GM19240 (cell line): ENCODE results near the gene CADPS.

ENCODE experiments used
- DNase-seq: peaks from one replicate; pipeline ENCODE4 v3.0.0; 2011; ENCODE audit warnings: low spot score; ENCODE audit not compliant: insufficient read length

Gene CADPS

DNA sequence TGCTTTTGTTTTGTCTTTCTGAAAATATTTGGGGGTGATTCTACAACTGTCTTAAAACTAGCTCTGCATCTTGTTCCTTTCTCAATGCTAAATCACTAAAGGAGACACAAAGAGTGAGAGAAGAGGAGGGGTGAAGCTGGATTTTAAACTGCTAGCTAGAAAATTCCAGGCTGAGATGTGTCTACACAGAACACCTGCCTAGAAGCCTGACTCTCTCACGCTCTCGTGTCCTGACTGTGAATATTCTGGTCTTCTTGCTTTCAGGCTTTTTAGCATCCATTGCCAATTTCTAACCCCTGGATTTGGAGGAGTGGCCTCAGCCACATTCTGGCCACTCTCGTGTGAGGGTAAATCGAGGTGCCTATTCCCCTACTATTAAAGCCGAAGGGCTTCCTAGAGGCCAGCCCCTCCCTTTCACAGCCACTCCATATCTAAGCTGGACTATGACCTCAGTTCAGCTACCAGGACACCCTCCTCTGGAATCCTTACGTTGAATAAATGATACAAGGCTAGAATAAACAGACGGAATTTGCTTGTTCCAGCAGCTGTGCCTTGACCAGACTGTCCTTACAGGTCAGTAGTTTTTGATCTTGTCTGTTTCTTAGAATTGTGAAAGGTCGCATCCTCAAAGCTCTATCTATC lies 353.6 kb downstream of the CADPS start:
- DNase-seq = no peak

DNA sequence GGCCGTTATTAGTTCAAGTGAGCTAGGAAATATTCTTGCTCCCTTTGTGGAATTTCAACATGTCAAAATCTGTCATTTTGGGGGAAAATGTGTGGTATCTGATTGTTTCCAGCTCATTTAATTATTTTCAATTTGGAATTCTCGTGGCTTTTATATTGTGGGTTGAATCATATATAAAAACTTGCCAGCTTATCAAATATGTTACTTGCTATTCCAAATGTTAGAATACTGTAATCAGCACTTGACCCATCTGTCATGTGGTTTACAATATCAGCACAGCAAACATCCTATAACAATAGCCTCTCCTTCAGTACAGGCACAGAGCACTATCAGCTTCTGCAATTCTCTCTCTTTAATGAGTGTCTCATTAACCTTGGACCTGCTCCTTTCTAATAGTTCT lies 371.7 kb downstream of the CADPS start:
- no peak for DNase-seq

DNA sequence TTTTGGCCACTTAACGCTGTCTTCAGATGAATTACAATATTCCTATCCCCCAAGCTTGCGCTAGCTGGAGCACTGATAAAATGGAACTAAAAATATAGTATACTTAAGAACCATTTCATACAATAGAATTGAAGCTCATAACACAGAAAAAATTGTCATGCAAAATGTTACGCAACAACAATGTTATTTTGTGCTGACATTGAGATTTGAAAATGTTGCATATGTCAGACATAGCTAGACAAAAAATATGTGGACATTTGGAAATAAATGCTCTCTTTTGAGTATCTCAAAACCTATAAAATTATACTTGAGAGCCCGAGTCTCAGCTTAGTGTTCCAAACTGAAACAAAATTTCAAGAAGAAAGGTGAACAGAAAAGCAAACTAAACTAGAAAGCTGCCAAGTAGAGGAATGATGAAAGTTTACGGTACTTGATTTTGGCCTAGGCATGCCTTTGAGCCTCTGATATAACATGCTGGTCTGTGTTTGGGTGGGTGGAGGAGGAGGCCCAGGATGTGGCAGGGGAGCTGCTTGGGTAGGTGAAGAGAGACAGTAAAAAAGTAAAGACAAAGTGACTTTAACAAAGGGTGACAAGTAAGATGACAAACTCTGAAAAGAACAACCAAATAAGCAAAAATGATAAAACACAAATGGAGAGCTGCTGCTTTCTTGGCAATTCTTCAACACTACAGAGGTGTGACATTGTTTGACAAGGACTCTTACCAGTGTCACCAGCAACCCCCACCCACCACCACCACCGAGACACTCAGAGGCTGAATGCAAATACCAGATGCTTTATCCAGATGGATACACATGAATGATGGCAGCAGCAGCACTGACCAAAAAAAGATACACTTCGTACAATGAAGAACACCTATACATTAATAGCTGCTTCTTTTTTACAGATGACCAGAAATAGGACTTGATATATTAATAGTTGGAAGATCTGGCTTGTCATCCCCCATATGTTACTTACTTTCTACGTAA lies 372.6 kb downstream of the CADPS start:
- DNase-seq = no peak

DNA sequence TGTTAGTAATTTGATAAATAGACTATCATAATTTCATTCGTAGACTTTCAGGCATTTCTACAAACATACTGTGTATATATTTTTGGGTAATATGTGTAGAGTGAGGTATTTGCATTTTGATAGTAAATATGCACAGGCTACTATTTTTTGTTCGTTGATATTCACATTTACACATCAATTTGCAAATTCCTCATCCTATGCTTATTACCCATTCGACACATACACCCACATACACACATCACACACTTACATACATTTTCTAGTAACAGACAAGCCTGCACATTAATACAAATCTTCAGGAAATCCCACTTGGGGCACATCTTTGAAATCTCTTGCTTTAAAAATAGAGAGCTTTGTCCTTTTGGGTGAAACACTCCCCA lies 373.9 kb downstream of the CADPS start:
- no peak for DNase-seq

DNA sequence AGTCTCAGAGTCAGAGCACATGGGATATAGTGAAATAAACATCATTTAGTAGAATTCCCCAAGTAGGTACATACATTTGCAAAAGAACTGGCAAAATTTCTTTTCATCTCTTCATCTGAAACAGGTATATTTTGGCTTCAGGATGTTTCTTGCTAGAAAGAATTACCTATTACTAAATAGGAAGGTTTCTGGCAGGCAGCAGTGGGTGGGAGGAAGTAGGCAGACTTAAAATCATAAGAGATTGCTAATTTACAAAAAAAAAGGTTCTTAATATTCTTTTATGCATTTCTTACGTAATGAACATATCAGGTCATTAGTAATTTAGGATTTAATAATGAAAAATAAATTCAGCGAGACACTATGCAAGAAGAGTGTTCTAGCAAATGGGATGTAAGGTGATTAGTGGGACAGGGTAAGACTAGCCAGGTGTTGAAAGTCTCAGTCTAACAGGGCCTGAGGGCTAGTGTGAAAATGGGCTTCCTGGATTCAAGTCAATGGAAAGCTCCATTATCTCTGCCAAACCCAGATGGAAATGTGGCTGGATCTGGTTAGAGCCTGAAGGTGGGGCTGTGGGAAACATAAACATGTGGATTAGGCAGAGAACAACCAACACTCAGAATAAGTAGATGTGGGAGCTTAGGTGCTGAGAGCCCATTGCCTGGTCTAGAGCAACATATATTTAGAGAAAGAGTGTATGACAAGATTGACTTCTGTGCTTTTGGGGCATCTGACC lies 374.5 kb downstream of the CADPS start:
- no peak for DNase-seq

DNA sequence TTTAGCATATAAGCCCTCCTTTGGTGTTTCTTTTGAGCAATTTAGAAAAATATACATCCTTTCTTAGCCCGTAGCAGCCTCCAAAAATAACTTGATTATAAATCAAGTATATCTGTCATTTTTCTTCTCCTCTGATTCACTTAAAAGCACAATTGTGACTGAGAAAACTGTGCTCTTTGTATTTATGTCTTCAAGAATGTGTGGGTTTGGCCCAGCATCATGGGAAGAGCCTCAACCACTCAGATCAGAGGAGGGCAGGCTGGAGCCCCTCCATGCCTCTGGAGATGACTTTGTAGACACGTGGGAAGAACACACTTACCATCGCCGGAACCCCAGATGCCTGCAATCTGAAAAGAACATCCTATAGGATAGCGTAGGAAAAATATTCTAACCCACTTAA lies 378.1 kb downstream of the CADPS start:
- DNase-seq = no peak

DNA sequence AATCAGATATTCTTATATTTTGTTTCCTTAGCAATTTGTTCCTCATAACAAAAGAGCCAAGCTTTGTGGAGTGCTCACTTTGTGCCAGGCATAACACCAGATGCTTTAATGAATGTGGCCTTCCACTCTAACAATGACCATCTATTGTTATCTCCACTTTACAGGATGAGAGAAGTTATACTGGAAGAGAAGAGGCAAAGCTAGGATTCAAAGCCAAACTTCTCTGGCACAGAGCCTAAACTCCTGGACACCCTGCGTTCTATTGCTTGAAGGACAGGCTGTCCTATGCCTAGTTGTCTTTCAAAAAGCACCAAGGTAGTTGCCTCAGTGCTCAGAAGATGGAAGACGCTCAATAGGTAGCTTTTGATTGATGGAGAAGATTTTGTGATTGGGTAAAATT lies 378.7 kb downstream of the CADPS start:
- no peak for DNase-seq

DNA sequence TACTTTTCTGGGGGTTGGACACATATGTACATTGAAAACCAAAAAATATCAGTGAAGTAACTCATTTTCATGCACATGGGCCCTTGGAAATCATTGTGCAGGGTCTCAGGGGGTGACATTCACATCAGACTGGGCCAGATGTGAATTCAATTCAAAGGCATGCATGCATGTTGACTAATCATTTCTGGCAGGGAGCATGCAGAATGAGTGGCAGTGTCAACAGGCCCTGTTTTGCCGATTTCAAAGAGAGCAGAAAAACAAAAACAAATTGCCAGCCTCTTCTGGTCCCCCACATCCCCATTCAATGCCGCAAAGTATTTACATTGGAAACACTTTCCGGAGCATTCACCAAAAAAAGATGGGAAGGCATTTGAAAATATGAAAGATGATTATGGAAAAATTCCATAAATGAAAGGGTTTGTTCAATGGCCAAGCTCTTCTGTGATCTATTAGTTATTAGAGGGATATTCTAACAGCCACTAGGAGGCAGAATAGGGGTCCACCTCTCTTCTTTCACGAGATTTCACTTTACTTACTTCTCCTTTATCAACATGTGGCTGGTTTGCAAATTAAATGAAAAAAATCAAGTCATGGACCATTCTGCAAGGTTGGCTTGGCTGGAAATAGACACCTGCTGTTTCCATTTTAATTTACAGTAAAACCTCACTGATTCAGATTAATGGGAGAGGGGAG lies 382.0 kb downstream of the CADPS start:
- DNase-seq = no peak

DNA sequence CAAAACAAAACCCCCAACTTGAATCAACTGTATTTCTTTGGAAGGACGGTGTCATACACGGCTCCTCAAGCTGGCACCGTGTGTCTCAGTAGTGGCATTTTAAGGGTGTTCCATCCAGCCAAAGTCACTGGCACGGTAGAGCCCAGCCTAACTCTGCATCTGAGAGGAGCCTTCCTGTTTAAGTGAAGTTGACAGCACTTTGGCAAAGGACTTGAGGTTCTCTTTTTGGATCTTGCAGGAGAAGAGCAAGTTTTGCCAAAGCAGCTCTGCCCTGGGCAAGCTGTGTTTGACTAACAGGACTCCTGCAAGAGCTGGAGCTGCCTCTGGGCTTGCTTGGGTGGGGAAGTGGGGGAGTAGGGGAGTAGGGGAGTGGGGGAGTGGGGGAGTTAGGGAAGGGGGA lies 392.3 kb downstream of the CADPS start:
- no peak for DNase-seq

DNA sequence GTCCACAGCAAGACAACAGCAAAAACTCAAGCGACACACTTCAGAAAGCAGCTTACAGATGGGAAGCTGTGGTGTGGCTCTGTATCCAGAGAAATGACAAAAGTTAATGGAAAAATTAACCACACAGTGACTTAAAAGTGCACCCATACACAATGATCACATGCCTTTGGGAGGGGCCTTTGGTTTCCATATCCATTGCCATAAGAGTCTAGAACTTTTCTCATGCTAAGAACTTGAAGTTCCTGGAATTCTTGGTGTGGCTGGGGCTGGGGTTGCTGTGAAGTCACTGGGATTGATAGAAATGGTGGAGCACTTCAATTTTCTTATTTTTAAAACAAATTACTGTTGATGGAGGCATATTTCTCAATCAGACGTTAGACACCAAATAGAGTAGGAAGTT lies 393.3 kb downstream of the CADPS start:
- DNase-seq = no peak

DNA sequence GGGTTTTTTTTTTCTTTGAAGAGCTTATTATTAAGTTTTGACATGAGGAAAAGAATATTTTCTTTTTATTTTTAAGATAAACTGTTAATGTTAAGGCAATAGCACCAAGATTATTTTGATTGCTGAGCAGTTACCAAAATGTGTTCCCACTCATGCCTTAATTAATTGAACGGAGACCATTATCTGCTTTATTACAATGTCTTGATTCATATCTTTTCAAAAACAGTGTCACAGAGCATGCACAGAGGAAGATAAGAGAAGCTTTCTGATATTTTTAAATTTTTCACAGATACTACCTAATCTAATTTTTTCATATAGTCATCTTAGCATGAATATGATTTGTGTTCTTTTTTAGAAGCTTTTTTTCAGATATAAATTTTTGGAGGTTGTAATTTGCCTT lies 395.2 kb downstream of the CADPS start:
- no peak for DNase-seq

DNA sequence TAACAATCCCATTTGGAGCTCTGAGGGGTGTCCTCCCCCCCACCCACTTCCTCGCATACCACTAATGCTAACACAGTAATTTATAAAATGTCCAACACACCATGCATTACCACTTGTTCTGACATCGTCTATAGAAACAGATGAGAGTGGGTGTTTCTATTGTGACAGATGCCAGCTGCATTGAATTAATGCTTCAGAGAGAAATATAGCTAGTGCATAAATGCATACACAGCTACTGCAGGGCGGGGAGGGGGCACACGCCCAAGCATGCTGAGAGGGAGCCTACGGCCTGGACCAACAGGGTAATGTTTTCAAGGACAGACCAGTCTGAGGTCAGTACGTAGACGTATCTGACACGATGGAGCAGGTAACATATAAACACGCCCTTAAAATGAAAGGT lies 395.9 kb downstream of the CADPS start:
- no peak for DNase-seq

DNA sequence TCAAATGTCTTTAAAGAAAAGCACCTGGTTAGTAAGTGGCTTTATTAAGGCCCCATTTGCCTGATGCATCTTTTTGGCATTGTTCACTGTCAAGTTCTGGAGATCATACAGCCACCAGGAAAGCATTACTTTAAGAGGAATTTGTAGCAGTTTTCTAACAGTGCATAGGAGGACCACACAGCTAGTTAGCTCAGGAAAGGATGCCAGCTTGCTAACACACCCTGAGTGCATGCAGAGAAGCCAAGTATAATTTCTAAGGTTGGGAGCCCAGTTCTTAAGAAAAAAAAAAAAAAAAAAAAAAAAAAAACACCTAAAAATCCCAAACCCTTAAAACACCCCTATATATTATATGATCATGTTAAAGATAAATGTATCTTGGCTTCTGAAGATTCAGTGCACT lies 399.9 kb downstream of the CADPS start:
- no peak for DNase-seq

DNA sequence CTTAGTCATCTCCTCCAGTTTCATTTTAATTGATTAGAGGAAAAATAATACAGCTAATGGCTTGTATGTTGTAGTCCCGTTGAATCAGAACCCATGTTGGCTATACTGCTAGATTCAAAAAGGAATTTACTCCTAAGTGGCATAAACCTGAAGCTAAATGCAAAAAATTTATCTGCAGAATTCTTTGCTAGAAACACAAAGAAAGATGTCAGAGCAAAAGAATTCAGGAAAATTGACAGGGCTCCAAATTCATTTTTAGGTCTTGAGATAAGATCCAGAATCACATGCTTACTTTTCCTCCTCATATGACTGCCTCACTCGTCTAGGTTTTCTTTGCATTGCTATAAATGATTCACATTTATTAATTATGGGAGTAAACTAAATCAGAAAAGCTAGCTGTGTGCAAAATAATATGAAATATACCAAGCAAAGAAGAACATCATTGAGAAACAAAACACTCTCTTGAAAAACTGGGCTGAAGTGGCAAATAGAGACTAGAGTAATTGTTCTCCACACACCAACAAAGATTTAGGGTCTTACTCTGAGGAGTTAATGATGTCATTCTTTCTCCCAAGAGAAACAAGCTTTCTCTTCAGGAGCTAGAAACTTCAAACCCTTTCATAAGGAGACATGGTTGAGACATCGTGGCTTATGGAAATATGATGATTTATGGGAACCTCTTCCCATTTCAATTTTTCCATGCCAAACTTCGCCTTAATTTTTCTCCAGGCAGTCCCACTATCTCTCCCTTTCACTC lies 407.1 kb downstream of the CADPS start:
- no peak for DNase-seq

DNA sequence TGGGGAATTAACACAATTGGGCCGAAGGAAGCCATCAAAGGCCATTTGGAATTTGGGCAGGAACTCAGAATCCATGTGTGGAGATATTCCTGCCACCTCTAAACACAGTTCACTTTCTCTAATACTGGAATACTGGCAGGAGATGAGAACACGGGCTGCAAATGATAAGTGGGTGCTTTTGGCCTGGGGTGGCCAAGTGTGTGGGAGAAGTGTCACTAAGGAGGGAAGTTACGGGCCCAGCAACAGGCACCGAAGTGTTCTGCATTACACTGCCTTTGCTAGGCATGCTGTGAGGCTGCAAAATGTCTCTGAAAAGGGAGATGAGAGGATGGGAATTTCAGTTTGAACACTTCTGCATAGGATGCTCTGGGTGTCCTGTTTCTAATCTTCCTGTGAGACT lies 412.4 kb downstream of the CADPS start:
- no peak for DNase-seq

DNA sequence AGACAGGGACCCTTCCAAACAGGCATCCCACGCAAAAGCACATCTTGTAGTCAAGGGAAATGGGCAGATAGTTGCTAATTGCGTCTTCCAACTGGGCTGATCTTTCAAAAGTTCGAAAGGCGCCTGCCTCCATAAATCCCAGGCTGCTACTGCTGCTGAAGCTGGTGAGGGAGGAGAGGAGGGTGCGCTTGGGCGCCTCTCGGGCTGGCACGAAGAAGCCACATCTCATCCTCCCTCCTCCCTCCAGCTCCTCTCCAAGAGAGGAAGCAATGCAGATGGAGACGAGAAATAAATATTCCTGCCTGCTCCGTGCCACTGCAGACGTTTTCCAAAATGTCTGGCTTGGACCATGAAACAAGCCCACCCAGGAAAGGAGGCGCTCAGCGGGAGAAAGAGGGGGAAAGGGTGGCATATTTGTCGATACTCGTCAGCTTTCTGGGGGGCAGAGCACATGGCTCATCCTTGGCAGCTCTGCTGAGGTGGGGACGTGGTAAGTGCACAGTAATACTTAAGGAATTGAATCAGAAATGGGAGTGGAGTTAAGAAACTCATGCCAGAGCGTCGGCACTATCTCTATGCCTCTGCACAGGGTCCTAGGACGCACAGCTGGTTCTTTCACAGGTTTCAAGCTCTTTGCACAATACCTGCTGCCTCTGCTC lies 413.0 kb downstream of the CADPS start:
- no peak for DNase-seq

DNA sequence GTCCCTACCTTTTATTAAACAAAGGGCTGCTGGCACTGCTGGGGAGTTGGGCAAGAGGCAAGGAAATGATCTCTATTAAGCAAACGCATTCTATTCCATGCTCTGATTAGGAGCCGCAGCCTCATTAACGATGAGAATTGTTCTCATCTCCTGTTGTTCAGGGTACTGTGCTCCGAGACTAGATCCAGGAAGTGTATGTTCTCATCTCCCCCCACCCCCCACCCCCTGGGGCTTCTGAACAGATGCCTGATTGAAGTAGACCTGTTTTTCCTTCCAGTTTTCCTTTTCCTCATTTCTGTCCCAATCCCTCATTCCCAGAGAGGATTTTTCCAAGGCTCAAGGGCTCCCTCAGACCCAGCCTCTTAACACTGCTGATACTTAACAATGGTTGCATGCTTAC lies 420.3 kb downstream of the CADPS start:
- no peak for DNase-seq

DNA sequence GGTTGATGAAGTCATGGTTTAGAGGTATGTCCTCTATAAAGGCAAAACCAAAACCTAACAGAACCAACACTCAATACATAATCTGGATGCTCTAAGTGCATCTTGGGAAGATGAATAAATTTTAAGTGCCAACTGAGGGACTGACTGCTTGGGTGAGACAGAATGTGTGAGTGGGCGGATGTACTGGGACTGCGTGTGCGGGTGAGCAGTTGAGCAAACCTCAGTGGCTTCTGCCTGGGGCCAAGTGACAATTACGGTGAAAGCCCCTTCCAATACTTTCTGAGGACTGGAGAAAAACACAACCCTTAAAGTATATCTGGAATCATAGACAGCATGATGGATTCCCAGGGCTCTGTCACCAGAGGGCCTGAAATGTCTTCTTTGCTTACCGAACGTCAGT lies 421.8 kb downstream of the CADPS start:
- no peak for DNase-seq

DNA sequence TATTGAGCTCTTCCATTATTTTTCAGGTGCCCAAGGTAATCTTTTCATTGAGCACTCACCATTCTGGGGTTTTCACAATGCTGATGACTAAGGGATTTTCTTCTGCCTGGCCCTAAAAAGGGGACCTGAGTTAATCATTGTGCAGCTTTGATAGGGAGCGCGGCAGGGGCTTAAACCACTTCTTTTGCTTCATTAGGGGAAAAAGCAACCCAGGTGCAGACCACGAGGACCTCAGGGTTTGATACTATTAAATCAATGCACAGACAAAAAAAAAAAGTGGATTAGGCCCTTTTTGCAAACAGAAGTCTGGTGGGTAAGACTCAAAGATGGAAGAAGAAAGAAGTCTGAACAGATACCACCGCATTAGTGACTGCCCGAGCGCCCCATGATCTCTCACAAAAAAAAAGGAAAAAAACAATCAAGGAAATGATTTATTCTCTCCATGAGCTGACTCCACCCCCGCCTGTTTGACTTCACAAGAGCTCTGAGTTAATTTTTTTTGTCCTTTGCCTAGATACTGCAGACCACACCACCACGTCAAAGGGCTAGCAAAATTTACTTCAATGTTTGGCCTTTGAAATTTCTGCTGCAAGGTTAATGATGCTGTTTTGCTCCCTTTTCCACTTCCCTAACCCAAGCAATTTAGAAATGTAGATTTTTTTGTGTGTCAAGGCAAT lies 423.9 kb downstream of the CADPS start:
- no peak for DNase-seq
